Upper lobe of left lung (tissue), 4 donors: ENCODE data around the gene MPHOSPH9.

Source experiments
- CTCF ChIP-seq, 6 experiments: fragments of 450-650 bp in 4 of 6; fragments of 200-600 bp in 2 of 6; sonication (generic) in 2 of 6; IDR thresholded peaks; one replicate each; pipeline ENCODE4 v1.5.1; 2016 to 2019; ENCODE audit warnings: antibody characterized with exemption in 6 of 6
- POLR2AphosphoS5 ChIP-seq, 2 donors: sonication (generic); formaldehyde crosslinking; IDR thresholded peaks; one replicate each; pipeline ENCODE4 v1.5.1; 2017; ENCODE audit warnings: antibody characterized with exemption in 2 of 2

- no peak for TF ChIP-seq POLR2AphosphoS5 (IDR thresholded peaks at IDR 0.05)
- no peak for TF ChIP-seq CTCF (IDR thresholded peaks at IDR 0.05)
Measured at GRCh38 chr12:123148223-123148622, 84.7 kb downstream of the MPHOSPH9 start.
